NCI-H1417 (cell line): Measurements from ENCODE around the gene LEUTX.
"Not testable (repeated sequence)": the region's sequence is repeated elsewhere in the genome, so short reads cannot be mapped to it uniquely, and the experiment has no call there.

ENCODE experiments used
- DNase-seq, 3 experiments: peaks; one replicate each; lab custom pipeline; 2025; lab: John Stamatoyannopoulos, UW

LEUTX gene

GRCh38 chr19:39778763-39779162, at the start of gene LEUTX:
Gene LEUTX (plus strand): TSS chr19:39778854. CDS start chr19:39778921, 67 bp downstream.
- no peak for DNase-seq

GRCh38 chr19:39729594-39729993, 49.1 kb upstream of the LEUTX start:
- DNase-seq, result no peak

GRCh38 chr19:39731685-39732084, 47.0 kb upstream of the LEUTX start:
- no peak for DNase-seq

GRCh38 chr19:39733841-39734240, 44.8 kb upstream of the LEUTX start:
- no peak for DNase-seq

GRCh38 chr19:39735688-39736087, 43.0 kb upstream of the LEUTX start:
- no peak for DNase-seq

- no peak for DNase-seq
These were observed 42.6 kb upstream of the LEUTX start for GRCh38 chr19:39736088-39736487.

- no peak for DNase-seq
These were observed 41.3 kb upstream of the LEUTX start for GRCh38 chr19:39737351-39737750.

- no peak for DNase-seq
These were observed 40.8 kb upstream of the LEUTX start, which contains the start of gene CLC for GRCh38 chr19:39737891-39738290. Gene CLC (minus strand): TSS chr19:39738029. CDS start chr19:39737952, 77 bp downstream.

- DNase-seq, result no peak
These were observed 39.8 kb upstream of the LEUTX start for GRCh38 chr19:39738814-39739213.

GRCh38 chr19:39740395-39740794, 38.3 kb upstream of the LEUTX start:
- no peak for DNase-seq

GRCh38 chr19:39745643-39746042, 33.0 kb upstream of the LEUTX start:
- DNase-seq, result no peak

- DNase-seq, result no peak
These were observed 31.7 kb upstream of the LEUTX start for GRCh38 chr19:39746836-39747529.

- no peak for DNase-seq
These were observed 28.7 kb upstream of the LEUTX start for GRCh38 chr19:39749981-39750380.

- no peak for DNase-seq
These were observed 26.3 kb upstream of the LEUTX start for GRCh38 chr19:39752390-39752789.

GRCh38 chr19:39752795-39753194, 25.9 kb upstream of the LEUTX start:
- no peak for DNase-seq

GRCh38 chr19:39754544-39754943, 24.1 kb upstream of the LEUTX start:
- DNase-seq, result no peak

- no peak for DNase-seq
These were observed 23.7 kb upstream of the LEUTX start for GRCh38 chr19:39754971-39755370.

GRCh38 chr19:39759457-39760184, 19.0 kb upstream of the LEUTX start:
- no peak for DNase-seq

GRCh38 chr19:39761851-39762250, 16.8 kb upstream of the LEUTX start:
- not testable (repeated sequence) for DNase-seq

- peak; percentile 5 to 54 (median 44) for DNase-seq
These were observed 13.3 kb upstream of the LEUTX start for GRCh38 chr19:39765091-39766076.

- peak in 2 of 3 experiments; percentile 21 to 30 for DNase-seq
These were observed 10.3 kb upstream of the LEUTX start for GRCh38 chr19:39768334-39768733.

GRCh38 chr19:39768786-39769185, 9.9 kb upstream of the LEUTX start:
- DNase-seq, result peak in 2 of 3 experiments; percentile 8 to 17
